ENCODE measurements around the gene PDS5A.

- TF ChIP-seq, protein P1, sequence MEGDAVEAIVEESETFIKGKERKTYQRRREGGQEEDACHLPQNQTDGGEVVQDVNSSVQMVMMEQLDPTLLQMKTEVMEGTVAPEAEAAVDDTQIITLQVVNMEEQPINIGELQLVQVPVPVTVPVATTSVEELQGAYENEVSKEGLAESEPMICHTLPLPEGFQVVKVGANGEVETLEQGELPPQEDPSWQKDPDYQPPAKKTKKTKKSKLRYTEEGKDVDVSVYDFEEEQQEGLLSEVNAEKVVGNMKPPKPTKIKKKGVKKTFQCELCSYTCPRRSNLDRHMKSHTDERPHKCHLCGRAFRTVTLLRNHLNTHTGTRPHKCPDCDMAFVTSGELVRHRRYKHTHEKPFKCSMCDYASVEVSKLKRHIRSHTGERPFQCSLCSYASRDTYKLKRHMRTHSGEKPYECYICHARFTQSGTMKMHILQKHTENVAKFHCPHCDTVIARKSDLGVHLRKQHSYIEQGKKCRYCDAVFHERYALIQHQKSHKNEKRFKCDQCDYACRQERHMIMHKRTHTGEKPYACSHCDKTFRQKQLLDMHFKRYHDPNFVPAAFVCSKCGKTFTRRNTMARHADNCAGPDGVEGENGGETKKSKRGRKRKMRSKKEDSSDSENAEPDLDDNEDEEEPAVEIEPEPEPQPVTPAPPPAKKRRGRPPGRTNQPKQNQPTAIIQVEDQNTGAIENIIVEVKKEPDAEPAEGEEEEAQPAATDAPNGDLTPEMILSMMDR (IDR thresholded peaks at IDR 0.05 in 2 of 3, conservative IDR thresholded peaks at IDR 0.05 in 1 of 3; ENCODE audit: borderline replicate concordance in 1 of 3, insufficient read depth in 1 of 3, low read depth in 2 of 3, low read length in 2 of 3): no peak
- no peak for TF ChIP-seq REST (IDR thresholded peaks at IDR 0.05; ENCODE audit: low read depth)
- no peak for TF ChIP-seq POLR2A (IDR thresholded peaks at IDR 0.05; ENCODE audit: borderline replicate concordance, extremely low read depth, insufficient read depth, insufficient read length)
- no peak for TF ChIP-seq EZH2 (IDR thresholded peaks at IDR 0.05)
- TF ChIP-seq POLR2AphosphoS5 (IDR thresholded peaks at IDR 0.05; ENCODE audit: low read depth, low read length): no peak
- TF ChIP-seq ZNF274 (IDR thresholded peaks at IDR 0.05; ENCODE audit: low read depth, low read length): no peak
- no peak for TF ChIP-seq SP1 (IDR thresholded peaks at IDR 0.05; ENCODE audit: low read depth)
- TF ChIP-seq, protein P2, sequence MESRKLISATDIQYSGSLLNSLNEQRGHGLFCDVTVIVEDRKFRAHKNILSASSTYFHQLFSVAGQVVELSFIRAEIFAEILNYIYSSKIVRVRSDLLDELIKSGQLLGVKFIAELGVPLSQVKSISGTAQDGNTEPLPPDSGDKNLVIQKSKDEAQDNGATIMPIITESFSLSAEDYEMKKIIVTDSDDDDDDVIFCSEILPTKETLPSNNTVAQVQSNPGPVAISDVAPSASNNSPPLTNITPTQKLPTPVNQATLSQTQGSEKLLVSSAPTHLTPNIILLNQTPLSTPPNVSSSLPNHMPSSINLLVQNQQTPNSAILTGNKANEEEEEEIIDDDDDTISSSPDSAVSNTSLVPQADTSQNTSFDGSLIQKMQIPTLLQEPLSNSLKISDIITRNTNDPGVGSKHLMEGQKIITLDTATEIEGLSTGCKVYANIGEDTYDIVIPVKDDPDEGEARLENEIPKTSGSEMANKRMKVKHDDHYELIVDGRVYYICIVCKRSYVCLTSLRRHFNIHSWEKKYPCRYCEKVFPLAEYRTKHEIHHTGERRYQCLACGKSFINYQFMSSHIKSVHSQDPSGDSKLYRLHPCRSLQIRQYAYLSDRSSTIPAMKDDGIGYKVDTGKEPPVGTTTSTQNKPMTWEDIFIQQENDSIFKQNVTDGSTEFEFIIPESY (IDR thresholded peaks at IDR 0.05; ENCODE audit: extremely low read depth, insufficient replicate concordance, low read length): no peak
- TF ChIP-seq YY1 (IDR thresholded peaks at IDR 0.05; ENCODE audit: extremely low read depth, insufficient replicate concordance, low read depth, low read length): no peak
- no peak for TF ChIP-seq ELF1 (IDR thresholded peaks at IDR 0.05; ENCODE audit: borderline replicate concordance, low read depth)
These were observed 2.1 kb downstream of the PDS5A start for GRCh38 chr4:39975488-39976089.

Measured in HCT116 (cell line).